CD4-positive, alpha-beta T cell treated with Interleukin-17A for 4 hours (primary cell): ENCODE results near the gene ARMH3.

ENCODE experiments used
- DNase-seq: peaks from one replicate; pipeline ENCODE4 v3.0.0-alpha.2; 2020; ENCODE audit warnings: mixed read lengths

Gene ARMH3

DNA sequence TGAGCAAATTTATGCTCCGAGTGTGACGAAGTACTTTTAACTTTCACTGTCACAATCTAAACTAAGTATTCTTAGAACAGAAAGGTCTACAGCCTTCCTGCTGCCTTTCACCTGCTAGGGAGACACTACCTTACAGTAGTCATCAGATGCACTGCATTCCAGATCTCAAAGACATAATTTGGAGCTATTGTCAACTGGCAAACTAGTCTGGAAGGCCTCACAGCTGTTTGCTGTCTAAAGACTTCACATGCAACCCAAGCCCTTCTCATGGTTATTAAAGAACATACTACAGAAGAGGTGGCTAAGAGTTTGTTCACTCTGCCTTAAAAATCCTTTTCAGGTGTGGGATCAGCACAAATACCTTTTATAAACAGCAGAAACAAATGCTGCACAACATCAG is 120.5 kb downstream of the ARMH3 start:
- no peak for DNase-seq

GRCh38 chr10:101934686-101935305 is 121.2 kb downstream of the ARMH3 start:
- DNase-seq: no peak

DNA sequence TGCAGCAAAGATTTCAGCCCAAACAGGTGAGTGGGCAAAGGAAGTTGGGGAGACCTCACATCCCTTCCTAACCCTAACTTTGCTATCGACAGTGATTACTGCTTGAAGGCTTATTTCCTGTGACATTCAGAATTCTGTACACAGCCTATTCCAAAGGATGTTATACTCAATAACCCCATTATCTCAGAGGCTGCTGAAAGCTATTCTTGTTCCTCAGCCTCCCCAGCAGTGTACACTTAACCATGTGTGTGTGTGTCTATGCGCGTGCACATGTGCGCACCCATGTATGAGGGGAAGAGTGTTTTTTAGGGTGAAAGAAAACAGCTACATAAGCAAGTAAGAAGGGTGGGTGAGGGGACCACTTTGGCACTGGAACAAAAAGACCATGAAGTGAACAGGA is 122.0 kb downstream of the ARMH3 start:
- DNase-seq: no peak

DNA sequence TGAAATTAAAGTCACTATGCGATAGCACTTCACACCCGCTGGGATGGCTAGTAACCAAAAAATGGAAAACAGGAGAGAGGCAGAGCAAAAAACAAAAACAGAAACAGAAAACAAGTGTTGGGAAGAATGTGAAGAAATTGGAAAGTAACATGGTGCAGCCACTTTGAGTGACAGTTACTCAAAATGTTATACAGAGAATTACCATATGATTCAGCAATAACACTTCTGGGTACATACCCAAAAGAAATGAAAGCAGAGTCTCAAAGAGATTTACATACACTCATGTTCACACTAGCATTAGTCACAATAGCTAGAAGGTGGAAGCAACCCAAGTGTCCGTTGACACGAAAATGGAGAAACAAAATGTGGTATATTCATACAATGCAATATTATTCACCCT is 123.8 kb downstream of the ARMH3 start:
- no peak for DNase-seq

- DNase-seq: no peak
Measured at GRCh38 chr10:101925027-101925426, 130.9 kb downstream of the ARMH3 start.

DNA sequence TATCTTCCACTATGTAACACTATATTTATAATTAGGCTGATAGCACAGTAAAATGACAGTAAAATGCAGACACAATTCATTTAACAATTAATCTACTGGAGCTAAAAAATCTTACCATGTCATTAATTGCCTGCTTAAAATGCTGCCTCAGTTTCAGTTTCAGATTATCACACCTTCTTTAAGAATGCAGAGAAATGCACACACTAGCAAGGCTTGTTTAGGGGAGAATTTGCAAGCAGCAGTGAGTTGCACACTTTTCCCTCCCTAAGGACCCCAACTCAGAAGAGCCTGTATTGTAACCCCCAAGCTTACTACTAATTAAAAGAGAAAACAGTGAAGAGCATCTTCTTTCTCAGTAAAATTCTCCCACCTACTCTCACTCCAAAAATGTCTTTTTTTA is 132.7 kb downstream of the ARMH3 start:
- no peak for DNase-seq

GRCh38 chr10:101922846-101923245 is 133.1 kb downstream of the ARMH3 start:
- no peak for DNase-seq

GRCh38 chr10:101920546-101920945 is 135.4 kb downstream of the ARMH3 start:
- no peak for DNase-seq

DNA sequence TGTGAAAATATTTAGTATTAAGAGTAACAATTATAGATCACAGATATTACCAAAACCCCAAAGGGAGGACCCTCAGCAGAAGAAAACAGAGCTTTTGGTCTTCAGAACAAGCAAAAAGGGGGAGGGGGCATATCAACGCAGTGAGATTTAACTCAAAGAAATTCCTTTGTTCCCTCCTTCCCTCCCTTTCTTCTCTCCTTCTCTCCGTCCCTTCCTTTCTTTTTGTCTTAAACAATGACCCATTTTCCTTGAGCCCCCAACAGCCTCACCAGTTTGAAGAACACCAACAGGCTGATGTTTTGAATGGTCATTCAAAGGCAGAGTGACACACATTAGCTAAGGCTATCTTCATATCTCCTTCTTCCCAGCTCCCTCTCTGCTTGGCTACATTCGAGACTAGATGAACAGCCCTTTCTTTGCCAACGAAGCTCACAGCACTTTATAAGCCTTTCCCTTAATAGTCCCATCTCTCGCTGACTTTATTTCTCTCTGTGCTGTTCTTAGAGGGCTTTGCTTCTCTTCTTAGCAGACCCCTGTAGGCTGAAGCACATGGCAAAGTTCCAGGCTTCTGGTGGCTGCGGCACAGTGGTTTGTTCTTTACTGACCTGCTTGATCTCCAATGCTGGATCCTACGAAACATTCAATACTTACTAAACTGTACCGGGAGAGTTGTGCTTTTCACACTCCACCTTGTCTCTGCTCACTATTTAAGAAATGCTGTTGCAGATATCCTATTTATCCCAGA is 136.8 kb downstream of the ARMH3 start:
- no peak for DNase-seq

- DNase-seq: no peak
Measured at GRCh38 chr10:101912561-101913179, 143.3 kb downstream of the ARMH3 start.

- DNase-seq: no peak
Measured at GRCh38 chr10:101906586-101907183, 149.3 kb downstream of the ARMH3 start.

GRCh38 chr10:101905251-101905650 is 150.7 kb downstream of the ARMH3 start:
- no peak for DNase-seq

DNA sequence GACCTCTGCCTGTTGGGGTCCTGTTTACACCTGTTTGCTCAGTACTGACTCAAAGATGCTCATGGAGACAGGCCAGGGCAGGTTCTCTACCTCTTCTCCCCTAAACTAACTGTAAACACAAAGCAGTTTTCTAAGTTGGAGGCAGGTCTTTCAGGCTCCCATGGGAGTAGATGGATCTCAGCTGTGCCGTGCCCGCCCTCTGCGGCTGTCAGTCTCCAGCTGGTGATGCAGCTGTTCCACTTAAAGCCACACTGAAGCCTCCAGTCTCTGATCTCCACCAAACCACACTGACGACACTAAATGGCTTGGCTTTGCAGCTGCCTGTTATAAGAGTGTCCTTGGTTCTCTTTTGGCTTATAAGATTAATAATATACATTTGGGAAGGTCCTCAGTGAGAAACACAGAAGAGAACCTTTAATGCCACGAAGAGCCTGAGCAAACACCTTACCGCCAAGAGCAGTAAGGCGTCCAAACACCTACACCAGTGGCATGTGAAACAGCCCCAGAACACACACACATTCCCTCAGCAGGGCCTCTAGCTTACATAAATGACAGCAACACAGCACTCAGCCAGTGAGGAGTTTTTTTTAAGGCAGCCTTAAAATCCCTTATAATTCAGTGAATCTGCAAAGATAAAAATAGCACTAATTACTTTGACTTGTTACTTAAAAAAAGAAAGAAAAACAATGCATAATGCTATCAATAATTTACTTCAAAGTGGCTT is 152.0 kb downstream of the ARMH3 start:
- DNase-seq: no peak

- DNase-seq: no peak
Measured at GRCh38 chr10:101902820-101903145, 153.2 kb downstream of the ARMH3 start.

DNA sequence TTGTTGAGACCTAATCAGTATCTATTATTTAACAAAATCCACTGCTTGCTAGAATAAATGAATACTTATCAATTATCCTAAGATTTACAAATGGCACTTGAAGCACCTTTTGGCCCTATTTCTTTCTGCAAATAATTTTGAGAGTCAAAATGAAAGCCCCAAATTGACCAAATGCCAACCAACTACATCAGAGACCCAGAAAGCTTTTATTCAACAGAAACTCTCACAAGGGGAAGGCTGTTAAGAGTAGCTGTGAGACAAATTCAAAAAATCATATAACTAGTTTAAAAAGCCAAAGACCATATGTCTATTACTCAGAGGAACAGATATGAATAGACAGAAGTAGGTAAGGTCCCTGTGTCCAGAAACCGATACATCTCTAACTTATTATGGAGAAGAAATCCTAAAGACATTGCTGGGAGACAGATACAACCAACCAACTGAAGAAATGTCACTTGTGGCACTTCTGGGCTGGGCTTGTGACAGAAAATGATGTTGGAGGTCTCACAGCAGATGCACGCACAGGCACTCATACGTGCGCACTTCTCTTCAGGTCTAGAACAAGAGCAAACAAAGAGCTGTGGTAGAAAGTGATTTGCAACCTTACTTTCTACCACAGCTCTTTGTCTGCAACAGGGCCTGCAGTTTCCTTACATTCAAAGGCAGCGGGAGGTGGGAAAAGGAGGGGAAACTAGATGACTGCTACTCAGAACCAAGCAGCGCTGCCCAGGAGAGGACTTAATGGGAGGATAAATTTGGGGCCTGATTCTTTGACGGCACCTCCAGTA is 153.7 kb downstream of the ARMH3 start:
- DNase-seq: no peak

DNA sequence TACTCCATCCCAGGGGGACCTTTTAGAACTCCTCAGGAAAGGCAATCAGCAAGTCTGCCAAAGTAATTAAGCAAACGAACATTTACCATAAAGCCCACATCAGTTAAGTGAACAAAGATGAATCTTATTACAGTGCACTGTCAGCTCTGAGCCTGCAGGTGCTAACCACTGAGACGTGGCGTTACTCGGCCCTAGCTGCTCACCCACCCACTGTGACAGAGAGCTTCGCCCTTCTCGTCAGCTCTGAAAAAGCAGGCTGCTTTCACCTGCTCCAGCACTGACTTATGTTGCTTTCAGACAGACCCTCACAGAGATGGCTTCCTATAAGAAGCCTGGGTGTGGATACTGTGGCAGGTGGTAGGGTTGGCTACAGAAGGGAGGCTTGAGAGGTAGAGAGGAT is 154.6 kb downstream of the ARMH3 start:
- no peak for DNase-seq

GRCh38 chr10:101897633-101898032 is 158.3 kb downstream of the ARMH3 start:
- no peak for DNase-seq

DNA sequence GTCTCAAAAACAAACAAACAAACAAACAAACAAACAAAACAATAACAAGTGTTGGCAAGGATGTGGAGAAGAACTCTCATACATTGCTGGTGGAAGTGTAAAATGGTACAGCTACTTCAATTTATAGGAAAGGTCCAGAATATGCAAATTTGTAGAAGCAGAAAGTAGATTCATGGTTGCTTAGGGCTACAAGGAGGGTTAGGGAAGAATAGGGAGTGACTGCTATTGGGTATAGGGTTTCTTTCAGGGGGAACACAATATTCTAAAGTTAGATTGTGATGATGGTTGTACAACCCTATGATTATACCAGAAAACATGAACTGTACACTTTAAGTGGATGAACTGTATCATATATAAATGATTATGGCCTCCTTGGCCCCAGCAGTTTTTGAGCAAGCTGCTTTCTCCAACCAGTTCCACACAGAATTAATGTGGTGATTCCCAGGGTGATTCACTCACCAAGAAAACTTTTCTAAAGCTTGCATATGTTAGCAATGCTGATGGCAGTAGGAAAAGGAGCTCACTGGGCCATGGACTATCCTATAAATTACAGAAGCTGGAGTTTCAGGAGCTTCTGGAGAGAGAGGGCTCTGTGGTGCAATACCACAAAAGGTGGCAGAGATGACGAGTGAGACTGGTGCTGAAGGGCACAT is 159.6 kb downstream of the ARMH3 start:
- DNase-seq: no peak

GRCh38 chr10:101895781-101896180 is 160.2 kb downstream of the ARMH3 start:
- no peak for DNase-seq

DNA sequence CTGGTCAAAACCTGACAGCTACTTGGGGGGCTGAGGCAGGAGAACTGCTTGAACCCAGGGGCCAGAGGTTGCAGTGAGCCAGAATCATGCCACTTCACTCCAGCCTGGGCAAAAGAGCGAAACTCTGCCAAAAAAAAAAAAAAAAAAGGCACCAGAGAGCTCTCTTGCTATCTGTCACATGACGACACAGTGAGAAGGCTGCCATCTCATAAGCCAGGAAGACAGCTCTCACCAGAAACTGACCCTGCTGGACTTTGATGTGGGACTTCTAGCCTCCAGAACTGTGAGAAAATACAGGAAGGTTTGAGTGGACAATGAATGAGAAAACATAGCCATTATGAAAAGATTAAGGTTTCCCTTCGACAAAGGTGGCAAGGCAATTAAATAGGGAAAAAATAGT is 161.2 kb downstream of the ARMH3 start:
- no peak for DNase-seq

DNA sequence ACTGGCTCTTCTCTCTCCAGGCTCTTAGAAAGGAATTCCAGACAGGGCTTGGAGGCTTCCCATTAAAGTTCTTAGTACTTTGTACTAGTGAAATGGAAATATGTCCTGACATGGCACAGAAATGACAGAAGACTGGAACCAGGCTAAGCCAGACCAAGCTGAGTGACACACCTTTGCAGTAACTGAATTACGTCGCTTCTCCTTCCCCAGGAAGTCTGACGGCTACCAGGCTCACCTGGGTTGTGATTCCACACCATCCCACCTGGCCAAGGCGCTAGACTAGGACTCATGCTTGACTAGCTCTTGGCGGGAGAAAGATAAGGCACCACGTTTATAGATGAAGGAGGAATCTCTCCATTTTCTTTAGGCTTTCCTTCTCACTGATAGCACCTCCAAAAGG is 161.7 kb downstream of the ARMH3 start:
- DNase-seq: no peak

DNA sequence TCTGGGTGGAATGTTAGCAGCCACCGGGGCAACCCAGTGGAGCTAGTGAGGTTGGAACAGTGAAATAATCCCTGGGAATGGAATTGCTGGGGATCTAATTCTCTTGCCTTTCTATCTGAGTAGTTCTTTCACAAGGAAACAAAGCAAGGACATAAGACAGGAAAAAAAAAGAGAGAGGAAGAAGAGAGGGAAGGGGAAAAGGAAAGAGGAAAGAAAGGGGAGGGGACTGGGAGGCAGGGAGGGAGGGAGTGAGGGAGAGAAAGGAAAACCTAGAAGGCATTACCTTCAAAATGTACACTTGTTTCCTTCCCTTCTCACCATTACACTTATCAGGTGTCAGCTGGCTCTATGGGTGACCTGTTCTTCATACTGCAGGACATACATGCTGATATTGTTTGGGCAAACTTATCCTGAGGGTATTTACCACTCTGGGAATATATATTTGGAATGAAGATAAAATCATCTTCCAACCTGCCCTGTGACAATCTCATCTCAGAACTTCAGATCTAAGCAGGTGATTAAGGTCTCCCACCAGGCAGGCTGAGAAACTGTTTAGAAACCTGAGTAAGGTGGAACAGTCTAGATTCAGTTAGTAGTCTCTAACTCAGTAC is 162.4 kb downstream of the ARMH3 start:
- DNase-seq: no peak
